Measurements from ENCODE around the gene KISS1R.

The KISS1R gene

DNA sequence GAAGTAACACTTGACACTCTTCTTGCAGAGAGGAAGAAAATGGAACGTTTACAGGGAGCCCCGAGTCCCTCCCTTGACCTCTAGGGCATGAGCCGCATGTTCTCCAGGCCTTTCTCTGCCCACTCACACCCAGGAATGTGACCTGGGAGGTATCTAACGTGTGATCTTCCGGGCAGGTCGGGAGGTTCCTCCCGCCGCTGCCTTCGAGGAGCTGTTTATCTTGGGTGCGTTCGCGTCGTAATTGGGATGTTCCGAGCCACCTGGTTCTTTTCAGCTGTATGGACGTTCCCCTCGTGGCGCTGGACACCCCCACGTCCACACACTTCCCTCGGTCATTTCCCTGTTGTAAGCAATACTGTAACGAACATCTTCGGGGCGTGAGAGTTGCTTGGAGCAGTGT is 22.3 kb downstream of the KISS1R start:
- no peak for DNase-seq (ENCODE audit: low read depth)

DNA sequence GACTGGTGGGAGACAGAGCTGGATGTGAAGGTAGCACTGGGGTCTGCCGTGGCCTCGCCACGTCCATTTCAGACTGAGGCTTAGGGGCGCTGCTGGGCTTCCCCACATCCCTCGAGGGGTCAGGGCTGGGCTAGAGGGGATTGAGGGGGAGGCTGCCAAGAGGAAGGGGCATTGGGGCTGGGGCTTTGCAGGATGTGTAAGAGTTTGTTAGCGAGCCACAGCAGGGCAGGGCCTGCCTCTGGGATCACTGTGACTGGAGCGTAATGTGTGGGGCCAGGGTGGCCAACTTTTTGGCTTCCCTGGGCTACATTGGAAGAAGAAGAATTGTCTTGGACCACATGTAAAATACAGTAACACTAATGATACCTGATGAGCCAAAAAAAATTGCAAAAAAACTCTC is 22.8 kb downstream of the KISS1R start:
- no peak for DNase-seq (ENCODE audit: low read depth)

DNA sequence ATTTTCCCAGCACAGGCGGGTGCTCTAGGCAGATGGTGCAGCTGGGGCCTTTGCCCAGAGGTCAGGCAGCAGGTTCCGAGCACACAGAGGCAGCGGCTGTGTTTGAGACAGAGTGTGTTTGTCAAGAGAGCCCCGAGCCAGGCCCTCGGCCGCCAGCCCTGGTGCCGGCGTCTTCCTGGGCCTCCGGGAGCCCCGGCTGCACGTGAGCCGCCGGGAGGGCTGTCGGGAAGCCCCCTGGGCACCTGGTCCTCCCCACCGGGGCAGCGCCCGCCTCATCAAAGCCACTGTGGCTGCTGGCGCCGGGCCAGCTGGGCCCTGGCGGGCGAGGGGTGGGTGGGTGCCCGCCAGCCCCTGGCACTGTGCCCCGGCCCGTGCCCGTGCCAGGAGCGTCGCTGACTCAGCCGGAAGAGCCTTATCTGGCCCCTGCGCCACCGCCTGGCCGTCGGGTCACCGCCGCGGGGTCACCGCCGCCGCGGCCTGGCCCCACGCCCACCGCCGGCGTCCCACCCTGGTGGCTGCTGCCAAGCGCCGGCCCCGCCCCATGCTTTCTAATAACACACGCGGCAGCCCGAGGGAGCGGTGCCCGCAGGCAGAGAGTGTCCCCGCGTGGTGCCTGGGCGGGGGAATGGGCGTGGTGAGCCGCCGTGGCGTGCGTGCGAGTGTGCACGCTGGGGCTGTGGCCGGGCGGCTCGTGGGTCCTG is 23.6 kb downstream of the KISS1R start:
- DNase-seq (ENCODE audit: low read depth) = no peak

DNA sequence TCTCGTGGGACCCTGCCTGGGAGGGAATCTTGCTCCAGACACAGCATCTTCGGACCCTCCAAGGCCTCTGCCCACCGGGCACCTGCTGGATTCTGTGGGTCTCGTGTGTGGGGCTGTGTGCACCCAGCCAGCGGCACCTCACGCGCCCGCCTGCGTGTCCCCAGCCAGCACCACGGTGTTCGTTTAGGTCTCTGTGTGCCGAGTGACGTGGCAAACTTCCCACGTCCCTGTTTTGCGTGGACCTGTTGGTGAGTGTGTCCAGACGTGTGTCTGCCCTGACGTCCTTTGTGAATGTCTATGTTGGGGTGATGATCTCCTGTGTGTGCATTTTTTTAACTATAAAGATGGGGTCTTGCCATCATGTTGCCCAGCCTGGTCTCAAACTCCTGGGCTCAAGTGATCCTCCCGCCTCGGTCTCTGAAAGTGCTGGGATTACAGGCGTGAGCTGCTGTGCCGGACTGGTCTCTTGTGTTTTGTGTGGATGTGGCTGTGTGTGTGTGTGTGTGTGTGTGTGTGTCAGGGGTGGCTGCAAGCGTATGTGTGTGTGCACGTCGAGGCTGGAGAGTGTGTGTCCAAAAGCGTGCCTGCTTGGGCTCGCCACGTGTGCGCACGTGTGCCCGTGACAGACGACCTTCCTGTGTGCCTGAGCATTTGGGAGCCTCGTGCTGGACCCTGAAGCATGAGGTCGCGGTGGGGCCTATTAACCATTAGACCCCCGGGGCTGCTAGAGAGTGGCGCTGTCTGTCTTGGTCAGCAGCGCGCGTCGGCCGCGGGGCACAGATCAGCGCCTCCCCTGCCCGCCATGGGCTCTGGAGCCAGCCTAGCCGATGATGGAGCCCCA is 24.4 kb downstream of the KISS1R start:
- no peak for DNase-seq (ENCODE audit: low read depth)

DNA sequence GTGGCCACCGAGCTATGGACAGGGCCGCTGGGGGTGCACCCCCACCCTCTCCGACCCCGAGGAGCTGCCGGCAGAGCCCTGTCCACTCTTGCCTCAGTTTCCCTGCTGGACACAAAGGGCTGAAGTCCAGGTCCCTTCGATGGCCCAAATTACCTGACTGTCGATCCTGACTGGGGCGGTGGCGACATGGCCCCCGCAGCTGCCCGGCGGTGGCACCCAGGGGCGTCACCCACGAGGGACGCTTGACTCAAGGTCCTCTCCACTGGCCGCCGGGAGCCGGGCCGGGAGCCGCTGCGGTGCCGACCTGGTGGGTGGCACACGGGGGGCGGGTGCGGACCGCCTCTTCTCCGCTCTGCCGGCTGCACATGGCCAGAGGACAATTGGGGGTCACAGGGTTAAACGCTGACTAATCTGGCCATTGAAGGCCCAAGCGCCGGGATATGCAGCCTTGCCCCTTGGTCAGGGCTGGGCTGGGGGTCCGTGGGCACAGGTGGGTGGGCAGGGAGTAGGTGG is 25.1 kb downstream of the KISS1R start:
- no peak for DNase-seq (ENCODE audit: low read depth)

DNA sequence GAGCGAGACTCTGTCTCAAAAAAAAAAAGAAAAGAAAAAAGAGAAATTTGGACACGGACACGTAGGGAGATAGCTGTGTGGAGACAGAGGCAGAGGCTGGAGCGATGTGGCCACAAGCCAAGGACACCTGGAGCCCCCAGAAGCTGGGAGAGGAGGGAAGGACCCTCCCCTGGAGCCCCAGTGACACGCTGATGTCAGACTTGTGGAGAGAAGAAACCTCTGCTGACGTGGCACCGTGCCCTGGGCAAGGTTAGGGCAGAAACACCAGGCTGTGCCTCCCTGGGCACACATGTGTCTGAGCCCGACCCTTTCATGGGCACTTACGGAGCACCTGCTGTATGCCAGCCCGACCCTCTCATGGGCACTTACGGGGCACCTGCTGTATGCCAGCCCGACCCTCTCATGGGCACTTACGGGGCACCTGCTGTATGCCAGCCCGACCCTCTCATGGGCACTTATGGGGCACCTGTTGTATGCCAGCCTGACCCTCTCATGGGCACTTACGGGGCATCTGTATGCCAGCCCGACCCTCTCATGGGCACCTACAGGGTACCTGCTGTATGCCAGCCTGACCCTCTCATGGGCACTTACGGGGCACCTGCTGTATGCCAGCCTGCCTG is 26.5 kb downstream of the KISS1R start:
- DNase-seq (ENCODE audit: low read depth) = no peak

DNA sequence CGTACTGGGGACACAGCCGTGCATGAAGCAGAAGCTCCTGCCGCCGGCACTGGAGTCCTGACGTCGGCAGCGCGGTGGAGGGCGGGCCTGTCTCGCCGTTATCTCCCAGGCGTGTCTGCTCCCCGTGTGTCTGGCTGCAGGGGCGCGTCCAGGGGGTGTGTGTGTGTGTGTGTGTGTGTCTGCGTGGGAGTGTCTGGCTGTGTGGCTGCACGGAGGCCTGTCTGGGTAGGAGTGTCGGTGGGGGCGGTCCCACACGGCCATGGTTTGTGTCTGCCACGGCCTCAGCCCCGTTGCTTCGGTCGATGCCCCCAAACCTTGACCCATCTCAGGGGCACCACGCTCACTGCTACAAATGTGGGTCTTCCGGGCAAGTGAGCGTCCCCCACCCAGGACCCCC is 27.0 kb downstream of the KISS1R start:
- DNase-seq (ENCODE audit: low read depth) = no peak

DNA sequence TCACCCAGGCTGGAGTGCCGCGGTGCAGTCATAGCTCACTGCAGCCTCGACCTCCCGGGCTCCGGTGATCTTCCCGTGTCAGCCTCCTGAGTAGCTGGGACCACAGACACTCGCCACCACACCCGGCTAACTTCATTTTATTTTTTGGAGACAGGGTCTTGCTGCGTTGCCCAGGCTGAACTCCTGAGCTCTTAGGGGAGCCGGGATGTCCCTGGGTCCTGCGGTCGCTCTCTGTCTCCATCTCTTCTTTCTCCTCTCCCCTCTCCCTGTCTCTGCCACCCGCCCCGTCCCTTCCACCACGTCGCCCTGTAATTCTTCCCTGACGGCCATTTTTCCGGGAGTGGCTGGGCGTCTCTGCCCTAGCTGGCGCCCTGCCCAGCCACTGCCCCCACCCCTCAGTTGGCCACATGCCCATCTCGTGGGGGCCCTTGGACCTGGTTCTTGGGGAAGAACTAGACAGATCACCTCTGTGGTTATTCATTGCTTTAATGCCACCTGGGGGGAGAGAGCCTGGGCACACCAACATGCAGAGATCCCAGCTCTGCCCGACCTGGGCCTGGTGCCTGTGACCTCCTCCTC is 27.6 kb downstream of the KISS1R start:
- DNase-seq (ENCODE audit: low read depth) = no peak

DNA sequence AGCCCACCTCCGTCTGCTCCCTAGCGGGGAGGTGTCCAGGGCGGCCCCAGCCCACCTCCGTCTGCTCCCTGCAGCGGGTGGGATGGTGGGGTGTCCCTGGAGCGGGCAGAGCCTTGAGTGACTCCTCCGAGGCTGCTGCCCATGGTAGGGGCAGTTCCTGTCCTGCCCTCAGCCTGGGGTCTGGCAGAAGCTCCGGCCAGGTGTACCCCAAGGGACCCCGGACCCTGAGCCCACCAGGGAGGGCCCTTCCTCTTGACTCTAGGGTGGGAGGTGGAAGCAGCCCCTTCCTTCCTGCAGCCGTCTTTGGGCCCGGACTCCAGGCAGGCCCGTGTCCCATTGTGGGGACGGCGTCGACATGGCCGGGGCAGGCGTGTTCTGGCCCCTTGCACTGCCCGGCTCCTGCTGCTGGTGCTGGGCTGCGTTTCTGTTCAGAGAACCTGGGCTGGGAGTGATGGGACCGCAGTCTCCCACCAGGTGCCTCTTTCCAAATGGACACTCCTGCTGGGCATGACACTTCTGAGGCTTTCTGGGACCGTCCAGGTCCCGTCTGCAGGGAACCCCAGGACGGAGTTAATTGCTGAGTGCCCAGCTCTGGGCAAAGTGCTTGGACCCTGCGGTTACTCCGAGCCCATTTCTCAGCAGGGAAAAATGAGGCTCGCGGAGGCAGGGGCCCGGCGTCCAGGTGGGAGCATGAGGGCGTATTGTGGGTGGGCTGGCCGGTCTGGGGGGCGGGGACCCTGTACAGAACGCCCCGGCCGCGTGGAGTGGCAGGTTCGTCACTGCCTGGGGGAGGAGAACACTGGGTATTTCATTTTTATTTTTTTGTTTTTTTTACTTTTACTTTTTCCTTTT is 28.5 kb downstream of the KISS1R start:
- DNase-seq (ENCODE audit: low read depth) = no peak

DNA sequence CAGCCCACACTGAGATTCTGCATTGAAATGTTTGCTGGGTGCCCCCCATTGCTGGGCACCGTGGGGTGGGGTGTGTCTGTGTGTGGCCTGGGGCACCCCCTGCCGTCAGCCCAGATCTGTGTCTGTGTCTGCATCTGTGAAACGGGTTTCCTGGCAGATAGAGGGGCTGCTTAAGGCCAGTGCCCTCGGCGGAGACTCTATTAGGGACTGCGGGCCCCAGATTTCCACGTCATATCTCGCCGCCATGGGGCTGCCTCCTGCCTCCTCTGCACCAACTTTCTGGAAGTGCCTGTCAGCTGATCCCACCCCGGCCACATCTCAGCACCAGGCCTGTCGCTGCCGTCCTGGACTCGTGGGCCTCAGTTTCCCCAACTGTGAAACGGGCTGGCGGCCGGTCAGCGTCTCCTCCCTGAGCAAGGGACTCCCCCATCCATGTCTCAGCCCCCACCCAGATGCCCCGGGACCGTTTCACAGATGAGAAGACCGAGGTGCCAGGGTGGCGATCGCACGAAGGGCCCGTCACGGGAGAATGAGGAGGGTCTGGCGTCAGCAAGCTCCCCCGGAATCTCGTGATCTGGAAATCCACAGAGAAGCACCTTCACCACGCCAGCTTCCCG is 30.1 kb downstream of the KISS1R start:
- no peak for DNase-seq (ENCODE audit: low read depth)

DNA sequence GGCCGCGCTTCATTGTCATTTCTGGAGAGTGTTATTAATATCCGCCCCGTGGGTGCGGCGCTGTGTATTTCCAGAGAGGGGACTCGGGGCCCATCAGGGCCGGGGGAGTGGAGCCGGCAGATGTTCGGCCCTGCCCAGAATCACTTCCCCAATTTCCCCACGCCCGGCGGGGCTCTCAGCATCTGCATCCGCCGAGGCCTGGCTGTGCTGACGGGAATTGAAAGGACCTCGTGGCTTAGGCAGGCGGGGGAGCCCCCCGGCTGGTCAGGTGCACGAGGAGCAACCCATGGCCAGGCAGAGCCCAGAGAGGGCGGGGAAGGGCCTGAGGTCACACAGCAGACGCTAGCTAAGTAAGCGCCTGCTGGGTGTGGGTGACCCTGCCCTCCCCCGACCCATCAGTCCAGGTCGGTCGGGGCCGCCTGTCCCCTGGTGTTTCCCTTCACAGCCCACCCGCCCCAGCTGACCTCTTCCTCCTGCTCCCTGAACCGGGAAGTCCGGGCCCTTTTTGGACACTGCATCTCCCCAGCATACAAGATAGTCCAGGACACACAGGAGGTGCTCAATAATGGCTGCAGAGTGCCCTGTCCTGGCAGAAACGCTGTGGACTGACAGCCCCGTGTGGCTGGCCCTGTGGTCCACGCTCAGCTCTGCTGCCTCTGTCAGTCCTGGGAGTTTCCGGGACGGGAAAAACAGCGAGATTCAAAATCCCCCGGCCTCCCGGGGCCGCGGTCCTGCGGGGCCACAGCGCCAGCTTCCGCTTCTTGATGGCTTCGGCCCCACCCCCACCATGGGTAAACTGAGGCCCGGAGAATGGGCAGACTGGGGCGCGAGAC is 30.8 kb downstream of the KISS1R start:
- DNase-seq (ENCODE audit: low read depth) = no peak

DNA sequence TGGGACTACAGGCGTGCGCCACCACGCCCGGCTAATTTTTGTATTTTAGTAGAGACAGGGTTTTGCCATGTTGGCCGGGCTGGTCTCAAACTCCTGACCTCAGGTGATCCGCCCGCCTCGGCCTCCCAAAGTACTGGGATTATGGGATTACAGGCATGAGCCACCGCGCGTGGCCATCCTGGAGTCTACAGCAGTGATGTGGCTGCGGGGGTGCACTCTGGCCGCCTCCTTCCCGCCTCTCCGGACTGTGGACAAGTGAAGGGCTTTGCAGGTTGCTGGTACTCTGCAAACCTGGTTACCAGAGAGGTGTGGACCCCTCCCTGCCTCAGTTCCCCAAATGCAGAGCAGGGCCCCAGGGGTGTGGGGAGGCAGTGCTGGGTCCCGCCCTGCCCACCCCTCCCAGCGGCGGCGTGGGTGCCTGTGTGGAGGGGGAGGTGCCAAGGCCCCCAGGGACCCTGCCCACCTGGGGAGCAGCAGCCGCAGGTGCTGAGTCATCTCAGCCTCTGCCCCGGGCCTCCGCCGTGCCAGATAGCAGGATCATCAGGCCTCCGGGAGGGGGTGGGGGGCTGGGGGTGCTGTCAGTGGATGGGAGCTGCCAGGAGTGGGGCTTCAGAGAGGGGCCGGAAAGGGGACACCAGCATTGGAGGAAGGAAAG is 31.8 kb downstream of the KISS1R start:
- DNase-seq (ENCODE audit: low read depth) = no peak

DNA sequence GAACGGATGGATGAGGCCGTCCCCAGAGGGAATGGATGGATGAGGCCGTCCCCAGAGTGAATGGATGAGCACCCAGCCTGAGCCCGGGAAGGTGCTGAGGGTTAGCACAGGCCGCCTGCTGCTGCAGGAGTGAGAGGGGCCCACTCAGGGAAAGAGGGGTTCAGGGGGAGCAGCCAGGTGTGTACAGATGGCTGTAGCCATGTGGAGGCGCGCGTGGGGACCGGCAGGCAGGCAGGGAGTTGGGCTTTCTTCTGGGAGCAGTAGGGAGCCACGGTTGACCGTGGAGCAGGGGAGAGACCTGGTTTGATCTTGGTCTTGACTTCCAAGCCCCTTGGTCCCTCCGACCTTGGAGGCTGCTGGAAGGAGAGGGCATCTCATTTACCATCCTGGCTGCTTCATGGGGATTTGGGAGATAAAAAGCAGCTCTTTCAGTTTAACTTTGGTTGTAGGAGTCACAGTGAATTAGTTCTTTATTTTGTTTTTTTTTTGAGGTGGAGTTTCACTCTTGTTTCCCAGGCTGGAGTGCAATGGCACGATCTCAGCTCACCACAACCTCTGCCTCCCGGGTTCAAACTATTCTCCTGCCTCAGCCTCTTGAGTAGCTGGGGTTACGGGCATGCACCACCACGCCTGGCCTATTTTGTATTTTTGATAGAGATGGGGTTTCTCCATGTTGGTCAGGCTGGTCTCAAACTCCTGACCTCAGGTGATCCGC is 33.4 kb downstream of the KISS1R start:
- no peak for DNase-seq (ENCODE audit: low read depth)

DNA sequence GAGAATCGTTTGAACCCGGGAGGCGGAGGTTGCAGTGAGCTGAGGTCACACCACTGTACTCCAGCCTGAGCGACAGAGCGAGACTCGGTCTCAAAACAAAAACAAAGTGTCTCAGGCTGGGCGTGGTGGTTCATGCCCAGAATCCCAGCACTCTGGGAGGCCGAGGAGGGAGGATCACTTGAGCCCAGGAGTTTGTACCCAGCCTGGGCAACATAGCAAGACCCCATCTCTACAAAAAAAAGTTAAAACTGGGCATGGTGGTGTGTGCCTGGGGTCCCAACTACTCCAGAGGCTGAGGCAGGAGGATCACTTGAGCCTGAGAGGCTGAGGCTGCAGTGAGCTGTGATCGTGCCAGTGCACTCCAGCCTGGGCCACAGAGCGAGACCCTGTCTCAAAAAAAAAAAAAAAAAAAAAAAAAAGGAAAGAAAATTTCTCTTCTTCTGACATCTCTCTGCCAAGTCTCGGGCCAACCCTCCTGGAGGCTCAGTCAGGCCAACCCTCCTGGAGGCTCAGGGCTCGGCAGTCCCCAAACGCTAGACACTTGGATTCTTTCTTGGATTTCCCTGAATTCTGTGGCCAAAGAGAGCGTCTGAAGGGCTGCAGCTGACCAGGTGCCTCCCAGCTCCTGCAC is 35.0 kb downstream of the KISS1R start:
- no peak for DNase-seq (ENCODE audit: low read depth)

DNA sequence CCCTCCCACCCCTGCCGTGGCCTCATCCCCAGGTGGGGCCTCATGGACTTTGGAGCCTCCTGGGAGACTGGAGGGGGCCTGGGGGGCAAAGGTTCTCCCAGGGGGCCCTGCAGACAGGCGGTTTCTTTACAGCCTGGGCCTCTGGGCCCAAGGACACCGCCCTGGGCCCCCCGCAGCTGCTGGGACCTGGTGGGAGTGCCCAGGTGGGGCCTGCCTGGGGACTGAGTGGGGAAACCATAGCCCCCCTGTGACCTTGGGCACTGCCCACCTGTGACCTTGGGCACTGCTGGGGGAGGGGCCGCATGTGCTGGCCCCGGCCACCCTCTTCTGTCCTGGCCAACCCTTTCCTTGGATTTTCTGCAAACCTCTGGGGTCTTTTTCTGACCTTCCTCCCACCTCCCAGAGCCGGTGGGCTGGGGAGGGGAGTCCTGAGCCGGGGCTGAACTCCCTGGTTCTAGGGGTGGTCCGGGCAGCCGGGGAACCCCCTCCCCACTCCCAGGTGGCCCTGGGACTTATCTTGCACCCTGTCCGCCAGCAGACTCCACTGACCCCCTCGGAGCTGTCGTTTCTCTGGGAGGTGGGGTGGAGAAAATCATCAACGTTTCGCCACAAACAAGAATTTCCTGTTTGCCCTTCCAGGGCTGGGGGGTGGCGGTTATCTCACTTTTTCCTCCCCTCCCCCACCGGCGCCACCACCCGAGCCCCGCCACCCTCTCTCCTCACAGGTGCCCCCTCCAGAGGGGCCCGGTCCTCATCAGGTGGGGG is 35.7 kb downstream of the KISS1R start:
- DNase-seq (ENCODE audit: low read depth) = no peak

DNA sequence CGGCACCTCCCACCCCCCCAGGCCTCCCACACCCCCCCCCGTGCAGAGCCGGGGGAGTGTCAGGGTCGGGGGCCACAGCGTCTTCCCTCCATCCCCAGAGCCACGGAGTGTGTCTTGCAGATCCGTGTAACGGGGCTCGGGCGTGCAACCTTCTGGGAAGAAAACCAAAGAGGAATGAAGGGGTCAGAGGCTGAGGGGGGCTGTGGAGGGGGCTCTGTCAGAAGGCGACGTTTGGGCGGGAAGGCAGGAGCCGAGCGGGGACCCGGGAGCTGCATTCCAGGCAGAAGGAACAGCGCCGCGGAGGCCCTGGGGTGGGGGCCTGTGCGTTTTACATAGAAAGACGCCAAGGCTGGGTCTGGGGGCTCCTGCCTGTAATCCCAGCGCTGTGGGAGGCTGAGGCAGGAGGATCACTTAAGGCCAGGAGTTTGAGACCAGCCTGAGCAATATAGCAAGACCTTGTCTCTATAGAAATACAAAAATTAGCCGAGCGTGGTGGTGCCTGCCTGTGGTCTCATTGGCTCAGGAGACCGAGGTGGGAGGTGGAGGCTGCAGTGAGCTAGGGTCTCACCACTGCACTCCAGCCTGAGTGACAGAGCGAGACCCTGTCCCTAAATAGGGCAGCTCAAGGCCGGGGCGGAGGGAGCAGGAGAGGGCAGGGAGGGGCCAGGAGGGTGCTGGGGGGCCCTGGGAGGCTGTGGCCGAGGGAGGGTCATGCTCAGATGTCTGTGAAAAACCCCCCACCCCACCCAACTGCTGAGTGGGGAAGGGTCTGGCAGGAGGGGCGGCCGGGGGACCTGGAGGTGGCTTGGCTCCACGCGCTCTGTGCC is 36.5 kb downstream of the KISS1R start:
- no peak for DNase-seq (ENCODE audit: low read depth)

DNA sequence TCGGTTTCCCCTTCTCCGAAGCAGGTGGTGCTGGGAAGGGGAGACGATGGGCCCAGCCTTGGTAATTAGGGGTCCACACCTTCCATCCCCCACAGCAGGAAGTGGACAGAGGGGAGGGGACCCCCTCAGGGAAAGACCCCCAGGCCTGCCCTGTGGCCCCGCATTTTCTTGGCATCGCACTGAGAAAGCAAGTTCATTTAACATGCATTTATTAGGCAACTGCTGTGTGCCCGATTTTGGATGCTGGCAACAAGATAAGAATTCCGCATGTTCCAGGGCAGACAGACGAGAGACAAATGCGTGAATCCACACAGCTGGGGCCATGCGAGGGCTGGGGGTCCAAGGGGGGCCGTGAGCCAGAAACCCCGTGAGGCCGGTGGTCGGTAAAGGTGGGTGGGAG is 37.1 kb downstream of the KISS1R start:
- DNase-seq (ENCODE audit: low read depth) = no peak
